Skin epidermis (tissue), 12 donors: ENCODE data around the gene ERMAP.
"Not testable (repeated sequence)": the region's sequence is repeated elsewhere in the genome, so short reads cannot be mapped to it uniquely, and the experiment has no call there.

Experiments used
- H3K27ac ChIP-seq, 21 experiments: fragments of 200-600 bp; sonication (generic) in 11 of 21; one replicate each; pipeline ENCODE4 v1.5.0; 2020; ENCODE audit warnings: mild to moderate bottlenecking in 3 of 21, inconsistent platforms in 2 of 21, moderate library complexity in 2 of 21
- H3K4me3 ChIP-seq, 7 experiments: fragments of 200-600 bp; sonication (generic) in 2 of 7; one replicate each; pipeline ENCODE4 v1.5.0; 2020; ENCODE audit warnings: inconsistent platforms in 2 of 7, mild to moderate bottlenecking in 2 of 7, moderate library complexity in 1 of 7

ERMAP gene

GRCh38 chr1:42838482-42839190, 21.7 kb downstream of the ERMAP start:
- Histone ChIP-seq H3K4me3 (no peak overlapping the region), H3K27ac (peak overlapping the region in 2 of 21 experiments; percentile 9 to 52)

GRCh38 chr1:42841010-42841409, 24.1 kb downstream of the ERMAP start:
- no peak overlapping the region for H3K27ac ChIP-seq
- no peak overlapping the region for H3K4me3 ChIP-seq

- H3K27ac ChIP-seq = no peak overlapping the region
Measured at GRCh38 chr1:42841440-42842147, 24.7 kb downstream of the ERMAP start.

GRCh38 chr1:42844592-42845140, 27.7 kb downstream of the ERMAP start:
- Histone ChIP-seq H3K27ac (no peak overlapping the region), H3K4me3 (no peak overlapping the region)

More at GRCh38 chr1:42841440-42842147, 24.7 kb downstream of the ERMAP start:
- H3K4me3 ChIP-seq = no peak overlapping the region

- H3K4me3 ChIP-seq = no peak overlapping the region
- H3K27ac ChIP-seq = no peak overlapping the region
Measured at GRCh38 chr1:42845193-42845592, 28.3 kb downstream of the ERMAP start.

GRCh38 chr1:42845866-42846256, 28.9 kb downstream of the ERMAP start:
- peak overlapping the region in 10 of 21 experiments; percentile 43 to 93 (median 88) for H3K27ac ChIP-seq
- H3K4me3 ChIP-seq = peak overlapping the region; percentile 67 to 91 (median 83)

GRCh38 chr1:42846257-42847110, 29.6 kb downstream of the ERMAP start, which contains the start of gene ZNF691:
TSS of gene ZNF691 (plus strand) at chr1:42846613. CDS start at chr1:42849659, 3,046 bp downstream.
- H3K27ac ChIP-seq = peak within 1 kb of the TSS; percentile 64 to 93 (median 88)

GRCh38 chr1:42847111-42847595, 30.2 kb downstream of the ERMAP start:
- peak overlapping the region; percentile 67 to 91 (median 83) for H3K4me3 ChIP-seq
- peak overlapping the region in 19 of 21 experiments; percentile 68 to 93 (median 88) for H3K27ac ChIP-seq

More at GRCh38 chr1:42846257-42847110, 29.6 kb downstream of the ERMAP start, which contains the start of gene ZNF691:
- peak within 1 kb of the TSS; percentile 67 to 91 (median 83) for H3K4me3 ChIP-seq

- H3K4me3 ChIP-seq = no peak overlapping the region
- H3K27ac ChIP-seq = no peak overlapping the region
Measured at GRCh38 chr1:42847721-42848460, 31.0 kb downstream of the ERMAP start.

- no peak overlapping the region for H3K27ac ChIP-seq
- no peak overlapping the region for H3K4me3 ChIP-seq
Measured at GRCh38 chr1:42848823-42849537, 32.1 kb downstream of the ERMAP start.

- H3K27ac ChIP-seq = no peak overlapping the region
- no peak overlapping the region for H3K4me3 ChIP-seq
Measured at GRCh38 chr1:42849944-42850343, 33.0 kb downstream of the ERMAP start.

GRCh38 chr1:42851420-42851819, 34.5 kb downstream of the ERMAP start:
- H3K4me3 ChIP-seq = no peak overlapping the region
- H3K27ac ChIP-seq = no peak overlapping the region

- H3K4me3 ChIP-seq = no peak overlapping the region
- H3K27ac ChIP-seq = no peak overlapping the region
Measured at GRCh38 chr1:42851960-42852607, 35.2 kb downstream of the ERMAP start.

GRCh38 chr1:42852608-42852980, 35.7 kb downstream of the ERMAP start:
- no peak overlapping the region for H3K27ac ChIP-seq

GRCh38 chr1:42853116-42853884, 36.4 kb downstream of the ERMAP start:
- Histone ChIP-seq H3K4me3 (no peak overlapping the region), H3K27ac (no peak overlapping the region)

More at GRCh38 chr1:42852608-42852980, 35.7 kb downstream of the ERMAP start:
- no peak overlapping the region for H3K4me3 ChIP-seq

GRCh38 chr1:42856554-42856953, 39.6 kb downstream of the ERMAP start:
- not testable (repeated sequence) for H3K27ac ChIP-seq, H3K4me3 ChIP-seq

GRCh38 chr1:42859366-42859765, 42.4 kb downstream of the ERMAP start:
- not testable (repeated sequence) for H3K27ac ChIP-seq, H3K4me3 ChIP-seq
